GM12875 (cell line): ENCODE data around the gene METTL1.
"Not testable (repeated sequence)": the region's sequence is repeated elsewhere in the genome, so short reads cannot be mapped to it uniquely, and the experiment has no call there.

Source experiments
- H3K4me3 ChIP-seq: one replicate; pipeline ENCODE4 v1.5.1; 2011; ENCODE audit warnings: low read depth, low read length, control low read depth
- CTCF ChIP-seq: IDR thresholded peaks from 2 replicates; pipeline ENCODE4 v1.5.1; 2011; ENCODE audit warnings: low read depth, mild to moderate bottlenecking, control low read depth, inconsistent platforms, low read length, moderate library complexity, borderline replicate concordance; ENCODE audit not compliant: insufficient read depth

The METTL1 gene

GRCh38 chr12:57775044-57775443 lies 3.1 kb upstream of the METTL1 start:
- no peak for TF ChIP-seq CTCF
- H3K4me3 ChIP-seq: no peak overlapping the region

GRCh38 chr12:57774634-57775033 lies 2.7 kb upstream of the METTL1 start:
- H3K4me3 ChIP-seq: not testable (repeated sequence)

GRCh38 chr12:57772429-57773322 lies 771 bp upstream of the METTL1 start, which contains the start of gene EEF1AKMT3:
TSS of gene EEF1AKMT3 (plus strand) at chr12:57772614. CDS start at chr12:57772725, 111 bp downstream.
- peak within 1 kb of the TSS; percentile 89 for H3K4me3 ChIP-seq
- no peak for TF ChIP-seq CTCF

GRCh38 chr12:57771236-57771872 lies 551 bp downstream of the METTL1 start:
- peak overlapping the region; percentile 89 for H3K4me3 ChIP-seq
- no peak for TF ChIP-seq CTCF

GRCh38 chr12:57770734-57771133 lies 1.2 kb downstream of the METTL1 start:
- TF ChIP-seq CTCF: no peak
- H3K4me3 ChIP-seq: peak overlapping the region; percentile 5

- no peak for TF ChIP-seq CTCF
These were observed 2.3 kb downstream of the METTL1 start for GRCh38 chr12:57769594-57769993.

GRCh38 chr12:57767876-57768275 lies 4.0 kb downstream of the METTL1 start:
- no peak for TF ChIP-seq CTCF
- no peak overlapping the region for H3K4me3 ChIP-seq

More at GRCh38 chr12:57769594-57769993, 2.3 kb downstream of the METTL1 start:
- no peak overlapping the region for H3K4me3 ChIP-seq
